ENCODE results near the gene PPP2R2B.

DNA sequence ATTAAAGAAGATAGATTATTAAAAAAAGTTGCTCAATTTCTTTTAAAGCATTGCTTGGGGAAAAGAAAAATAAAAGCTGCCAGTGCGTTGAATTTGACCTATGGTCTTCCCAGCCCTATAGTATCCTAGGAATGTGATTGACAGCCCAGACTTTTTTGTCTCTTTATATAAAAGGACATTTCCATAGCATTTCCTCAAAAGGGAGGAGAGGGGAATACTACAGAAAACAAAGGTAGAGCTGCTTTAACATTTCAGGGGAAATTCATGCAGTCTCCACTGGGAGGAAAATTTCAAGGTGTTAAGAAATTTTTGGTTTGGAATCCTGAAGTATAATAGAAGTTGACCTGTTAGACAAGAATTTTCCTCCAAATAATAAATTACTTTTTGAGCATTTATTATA lies 344.7 kb downstream of the PPP2R2B start:
- TF ChIP-seq, protein P1, sequence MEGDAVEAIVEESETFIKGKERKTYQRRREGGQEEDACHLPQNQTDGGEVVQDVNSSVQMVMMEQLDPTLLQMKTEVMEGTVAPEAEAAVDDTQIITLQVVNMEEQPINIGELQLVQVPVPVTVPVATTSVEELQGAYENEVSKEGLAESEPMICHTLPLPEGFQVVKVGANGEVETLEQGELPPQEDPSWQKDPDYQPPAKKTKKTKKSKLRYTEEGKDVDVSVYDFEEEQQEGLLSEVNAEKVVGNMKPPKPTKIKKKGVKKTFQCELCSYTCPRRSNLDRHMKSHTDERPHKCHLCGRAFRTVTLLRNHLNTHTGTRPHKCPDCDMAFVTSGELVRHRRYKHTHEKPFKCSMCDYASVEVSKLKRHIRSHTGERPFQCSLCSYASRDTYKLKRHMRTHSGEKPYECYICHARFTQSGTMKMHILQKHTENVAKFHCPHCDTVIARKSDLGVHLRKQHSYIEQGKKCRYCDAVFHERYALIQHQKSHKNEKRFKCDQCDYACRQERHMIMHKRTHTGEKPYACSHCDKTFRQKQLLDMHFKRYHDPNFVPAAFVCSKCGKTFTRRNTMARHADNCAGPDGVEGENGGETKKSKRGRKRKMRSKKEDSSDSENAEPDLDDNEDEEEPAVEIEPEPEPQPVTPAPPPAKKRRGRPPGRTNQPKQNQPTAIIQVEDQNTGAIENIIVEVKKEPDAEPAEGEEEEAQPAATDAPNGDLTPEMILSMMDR (conservative IDR thresholded peaks at IDR 0.05; ENCODE audit: low read depth, low read length): no peak
- TF ChIP-seq EZH2phosphoT487 (IDR thresholded peaks at IDR 0.05; ENCODE audit: borderline replicate concordance, low read length) (no peak), EZH2 (IDR thresholded peaks at IDR 0.05; ENCODE audit: low read length, unreplicated experiment) (no peak)

Measured in PC-3 (cell line).